ENCODE data around the gene SRC.

GRCh38 chr20:37397954-37398749 lies 52.2 kb downstream of the SRC start:
- TF ChIP-seq CTCF (IDR thresholded peaks at IDR 0.05), result no peak
- TF ChIP-seq POLR2A (IDR thresholded peaks at IDR 0.05), result no peak

All from thyroid gland (tissue), 4 donors.